SK-N-SH (cell line): ENCODE data around the gene ARAF.
A peak's percentile ranks its signal among the peaks of the same experiment; 100 is the strongest.

Source experiments
- POLR2AphosphoS5 ChIP-seq: IDR thresholded peaks from 2 replicates; pipeline ENCODE4 v1.6.1; 2012; ENCODE audit warnings: low read depth, low read length
- RFX5 ChIP-seq: IDR thresholded peaks from 2 replicates; pipeline ENCODE4 v1.6.1; 2012; ENCODE audit warnings: mild to moderate bottlenecking, improper control_type of control experiment, low read length
- SMC3 ChIP-seq: IDR thresholded peaks from 2 replicates; pipeline ENCODE4 v1.6.1; 2012; ENCODE audit warnings: low read depth, low read length, improper control_type of control experiment
- TEAD4 ChIP-seq: IDR thresholded peaks from 2 replicates; pipeline ENCODE4 v1.4.0; 2012; ENCODE audit warnings: mild to moderate bottlenecking, borderline replicate concordance; ENCODE audit not compliant: insufficient read depth
- TF ChIP-seq, protein P1 (sequence below): fragments of 200-600 bp; sonication (generic); IDR thresholded peaks from 2 replicates; pipeline ENCODE4 v1.6.1; 2017; ENCODE audit warnings: antibody characterized with exemption, mild to moderate bottlenecking, moderate library complexity
- TF ChIP-seq, protein P2 (sequence below): IDR thresholded peaks from 2 replicates; pipeline ENCODE4 v1.4.0; 2012; ENCODE audit warnings: low read depth
- TF ChIP-seq, protein P3 (sequence below): IDR thresholded peaks from 2 replicates; pipeline ENCODE4 v1.6.1; 2012; ENCODE audit warnings: mild to moderate bottlenecking, low read depth, low read length, moderate library complexity

DNA sequence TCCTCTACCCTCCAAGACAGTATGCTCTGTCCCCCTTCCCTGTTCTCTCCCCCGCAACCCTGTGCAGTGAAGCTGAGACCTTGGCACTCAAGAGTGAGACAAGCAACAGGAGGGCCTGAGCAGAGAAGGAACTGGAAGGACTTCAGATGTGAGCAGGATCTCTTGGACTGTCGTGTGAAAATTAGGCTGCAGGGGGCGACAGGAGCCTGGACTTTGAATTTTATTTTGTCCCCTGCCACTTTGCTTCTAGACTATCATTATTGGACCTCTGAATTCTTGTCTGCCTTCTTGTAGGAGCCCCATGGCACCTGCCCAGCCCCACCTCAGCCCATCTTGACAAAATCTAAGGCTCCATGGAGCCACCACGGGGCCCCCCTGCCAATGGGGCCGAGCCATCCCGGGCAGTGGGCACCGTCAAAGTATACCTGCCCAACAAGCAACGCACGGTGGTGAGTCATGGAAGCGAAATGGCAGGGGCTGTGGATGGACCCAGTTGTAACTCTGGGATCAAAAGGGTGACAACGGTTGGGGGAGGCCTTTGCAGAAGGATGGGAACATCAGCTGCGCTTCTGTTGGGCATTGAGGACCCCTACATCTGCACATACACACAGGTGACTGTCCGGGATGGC, 1.7 kb downstream of the ARAF start:
- TF ChIP-seq, protein P1, sequence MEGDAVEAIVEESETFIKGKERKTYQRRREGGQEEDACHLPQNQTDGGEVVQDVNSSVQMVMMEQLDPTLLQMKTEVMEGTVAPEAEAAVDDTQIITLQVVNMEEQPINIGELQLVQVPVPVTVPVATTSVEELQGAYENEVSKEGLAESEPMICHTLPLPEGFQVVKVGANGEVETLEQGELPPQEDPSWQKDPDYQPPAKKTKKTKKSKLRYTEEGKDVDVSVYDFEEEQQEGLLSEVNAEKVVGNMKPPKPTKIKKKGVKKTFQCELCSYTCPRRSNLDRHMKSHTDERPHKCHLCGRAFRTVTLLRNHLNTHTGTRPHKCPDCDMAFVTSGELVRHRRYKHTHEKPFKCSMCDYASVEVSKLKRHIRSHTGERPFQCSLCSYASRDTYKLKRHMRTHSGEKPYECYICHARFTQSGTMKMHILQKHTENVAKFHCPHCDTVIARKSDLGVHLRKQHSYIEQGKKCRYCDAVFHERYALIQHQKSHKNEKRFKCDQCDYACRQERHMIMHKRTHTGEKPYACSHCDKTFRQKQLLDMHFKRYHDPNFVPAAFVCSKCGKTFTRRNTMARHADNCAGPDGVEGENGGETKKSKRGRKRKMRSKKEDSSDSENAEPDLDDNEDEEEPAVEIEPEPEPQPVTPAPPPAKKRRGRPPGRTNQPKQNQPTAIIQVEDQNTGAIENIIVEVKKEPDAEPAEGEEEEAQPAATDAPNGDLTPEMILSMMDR, result peak; percentile 55
- TF ChIP-seq POLR2AphosphoS5 (no peak), SMC3 (peak; percentile 16; the same call in 1 of the 2 replicates), TEAD4 (no peak), RFX5 (no peak)
- TF ChIP-seq, protein P2, sequence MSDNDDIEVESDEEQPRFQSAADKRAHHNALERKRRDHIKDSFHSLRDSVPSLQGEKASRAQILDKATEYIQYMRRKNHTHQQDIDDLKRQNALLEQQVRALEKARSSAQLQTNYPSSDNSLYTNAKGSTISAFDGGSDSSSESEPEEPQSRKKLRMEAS, result no peak
- TF ChIP-seq, protein P3, sequence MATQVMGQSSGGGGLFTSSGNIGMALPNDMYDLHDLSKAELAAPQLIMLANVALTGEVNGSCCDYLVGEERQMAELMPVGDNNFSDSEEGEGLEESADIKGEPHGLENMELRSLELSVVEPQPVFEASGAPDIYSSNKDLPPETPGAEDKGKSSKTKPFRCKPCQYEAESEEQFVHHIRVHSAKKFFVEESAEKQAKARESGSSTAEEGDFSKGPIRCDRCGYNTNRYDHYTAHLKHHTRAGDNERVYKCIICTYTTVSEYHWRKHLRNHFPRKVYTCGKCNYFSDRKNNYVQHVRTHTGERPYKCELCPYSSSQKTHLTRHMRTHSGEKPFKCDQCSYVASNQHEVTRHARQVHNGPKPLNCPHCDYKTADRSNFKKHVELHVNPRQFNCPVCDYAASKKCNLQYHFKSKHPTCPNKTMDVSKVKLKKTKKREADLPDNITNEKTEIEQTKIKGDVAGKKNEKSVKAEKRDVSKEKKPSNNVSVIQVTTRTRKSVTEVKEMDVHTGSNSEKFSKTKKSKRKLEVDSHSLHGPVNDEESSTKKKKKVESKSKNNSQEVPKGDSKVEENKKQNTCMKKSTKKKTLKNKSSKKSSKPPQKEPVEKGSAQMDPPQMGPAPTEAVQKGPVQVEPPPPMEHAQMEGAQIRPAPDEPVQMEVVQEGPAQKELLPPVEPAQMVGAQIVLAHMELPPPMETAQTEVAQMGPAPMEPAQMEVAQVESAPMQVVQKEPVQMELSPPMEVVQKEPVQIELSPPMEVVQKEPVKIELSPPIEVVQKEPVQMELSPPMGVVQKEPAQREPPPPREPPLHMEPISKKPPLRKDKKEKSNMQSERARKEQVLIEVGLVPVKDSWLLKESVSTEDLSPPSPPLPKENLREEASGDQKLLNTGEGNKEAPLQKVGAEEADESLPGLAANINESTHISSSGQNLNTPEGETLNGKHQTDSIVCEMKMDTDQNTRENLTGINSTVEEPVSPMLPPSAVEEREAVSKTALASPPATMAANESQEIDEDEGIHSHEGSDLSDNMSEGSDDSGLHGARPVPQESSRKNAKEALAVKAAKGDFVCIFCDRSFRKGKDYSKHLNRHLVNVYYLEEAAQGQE, result no peak
